Frontal cortex (tissue), 4 donors: ENCODE data around the gene ANKRD27. TPM values are rescaled to one million over a fixed set of nuclear protein-coding genes. Genes with fewer than 3 reads are reported as not detected.
"Not testable (repeated sequence)": the region's sequence is repeated elsewhere in the genome, so short reads cannot be mapped to it uniquely, and the experiment has no call there.

Experiments used
- DNase-seq, 2 donors: peaks; one replicate each; pipeline ENCODE4 v3.0.0; 2012; ENCODE audit warnings: low spot score in 2 of 2
- FAIRE-seq: peaks from 2 replicates; lab custom pipeline; 2012; peaks lifted over from hg19 to GRCh38; lab: Jason Lieb, UNC
- small RNA-seq: library from RNA; depleted of rRNA; stranded (forward); fragments of <200 nt; gene quantifications from one replicate; pipeline ENCODE3, GENCODE V24; 2014
- total RNA-seq: library from RNA; depleted of rRNA; stranded (reverse); fragments of >200 nt; gene quantifications from one replicate; pipeline ENCODE4 v1.2.3, GENCODE V29; 2014
- donor health status: control.
- donor health status: control.
- donor health status: control.

The ANKRD27 gene
- total RNA-seq, 1 donor from 2014 or later = 34.2 TPM

DNA sequence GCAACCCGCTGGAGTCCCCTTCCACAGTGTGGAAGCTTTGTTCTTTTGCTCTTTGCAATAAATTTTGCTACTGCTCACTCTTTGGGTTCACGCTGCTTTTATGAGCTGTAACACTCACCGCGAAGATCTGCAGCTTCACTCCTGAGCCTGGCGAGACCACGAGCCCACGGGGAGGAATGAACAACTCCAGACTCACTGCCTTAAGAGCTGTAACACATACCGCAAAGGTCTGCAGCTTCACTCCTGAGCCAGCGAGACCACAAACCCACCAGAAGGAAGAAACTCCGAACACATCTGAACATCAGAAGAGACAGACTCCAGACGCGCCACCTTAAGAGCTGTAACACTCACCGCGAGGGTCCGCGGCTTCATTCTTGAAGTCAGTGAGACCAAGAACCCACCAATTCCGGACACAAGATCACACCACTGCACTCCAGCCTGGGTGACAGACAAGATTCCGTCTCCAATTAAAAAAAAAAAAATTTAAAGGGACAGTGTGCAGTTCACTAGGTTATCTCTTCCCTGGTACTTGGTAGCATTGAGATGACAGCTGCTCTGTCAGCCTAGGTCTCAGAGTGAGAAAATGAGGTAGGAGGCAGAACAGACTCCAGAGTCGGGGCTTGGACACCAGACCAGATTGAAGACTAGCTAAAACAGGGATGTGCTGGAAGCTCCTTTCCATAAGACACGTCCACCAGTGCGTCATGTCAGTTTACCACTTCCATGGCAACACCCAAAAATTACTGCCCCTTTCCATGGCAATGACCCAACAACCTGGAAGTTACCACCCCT lies 102.1 kb downstream of the ANKRD27 start:
- DNase-seq, FAIRE-seq: not testable (repeated sequence)

DNA sequence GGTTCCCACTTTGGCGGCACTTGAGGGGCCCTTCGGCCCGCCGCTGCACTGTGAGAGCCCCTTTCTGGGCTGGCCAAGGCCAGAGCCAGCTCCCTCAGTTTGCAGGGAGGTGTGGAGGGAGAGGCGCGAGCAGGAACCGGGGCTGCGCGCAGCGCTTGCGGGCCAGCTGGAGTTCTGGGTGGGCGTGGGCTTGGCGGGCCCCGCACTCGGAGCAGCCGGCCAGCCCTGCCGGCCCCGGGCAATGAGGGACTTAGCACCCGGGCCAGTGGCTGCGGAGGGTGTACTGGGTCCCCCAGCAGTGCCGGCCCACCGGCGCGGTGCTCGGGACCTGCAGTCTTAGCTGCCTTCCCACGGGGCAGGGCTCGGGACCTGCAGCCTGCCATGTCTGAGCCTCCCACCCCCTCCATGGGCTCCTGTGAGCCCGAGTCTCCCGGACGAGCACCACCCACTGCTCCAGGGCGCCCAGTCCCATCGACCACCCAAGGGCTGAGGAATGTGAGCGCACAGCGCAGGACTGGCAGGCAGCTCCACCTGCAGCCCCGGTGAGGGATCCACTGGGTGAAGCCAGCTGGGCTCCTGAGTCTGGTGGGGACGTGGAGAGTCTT lies 103.4 kb downstream of the ANKRD27 start:
- DNase-seq, FAIRE-seq: not testable (repeated sequence)

DNA sequence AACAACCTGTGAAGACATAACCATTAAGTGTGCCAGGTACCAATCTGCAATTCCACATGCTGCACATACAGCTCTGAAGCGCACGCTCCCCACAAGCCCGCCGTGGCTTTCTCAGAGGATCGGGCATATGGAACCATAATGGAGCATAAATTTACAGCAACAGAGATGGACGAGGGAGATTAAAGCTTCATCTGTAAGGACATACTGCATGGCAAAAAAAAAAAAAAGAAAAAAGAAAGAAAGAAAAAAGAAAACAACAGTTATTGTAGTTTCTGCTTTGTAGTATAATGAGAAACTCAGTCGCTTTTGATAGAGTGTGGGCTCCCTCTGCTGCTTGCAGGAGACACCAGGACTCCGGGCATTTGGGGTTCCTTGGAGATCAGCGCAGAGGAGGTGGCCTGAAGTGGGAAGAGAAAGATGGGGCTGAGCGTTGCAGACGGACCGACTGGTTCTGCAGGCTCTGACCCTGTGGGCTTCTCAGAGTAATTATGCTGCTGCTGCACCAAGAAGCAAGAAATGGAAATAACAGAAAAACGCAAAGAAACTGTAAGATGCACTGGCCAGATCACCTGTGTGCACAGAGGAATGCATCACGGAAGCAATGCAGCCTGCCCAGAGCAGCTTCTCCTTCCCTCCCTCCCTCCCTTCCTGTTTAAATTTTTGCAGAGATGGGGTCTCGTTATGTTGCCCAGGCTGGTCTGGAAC lies 104.7 kb downstream of the ANKRD27 start:
- FAIRE-seq (no peak), DNase-seq (peak; percentile 54 to 58)

DNA sequence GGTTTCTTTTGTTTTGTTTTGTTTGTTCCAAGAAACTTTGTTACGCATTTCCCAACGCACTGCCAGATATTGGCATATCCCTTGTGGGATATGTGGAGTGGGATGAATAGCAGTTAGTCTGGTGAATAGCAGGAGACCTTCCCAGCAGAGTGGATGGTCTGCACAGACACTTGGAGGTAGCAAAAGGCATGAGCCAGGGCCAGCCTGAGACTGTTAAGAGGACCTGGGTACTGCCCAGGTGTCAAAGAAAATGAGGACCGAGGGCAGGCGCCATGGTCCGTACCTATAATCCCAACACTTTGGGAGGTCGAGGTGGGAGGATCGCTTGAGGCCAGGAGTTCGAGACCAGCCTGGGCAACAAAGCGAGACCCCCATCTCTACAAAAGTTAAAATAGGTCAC lies 107.5 kb downstream of the ANKRD27 start:
- FAIRE-seq = no peak
- DNase-seq = no peak

DNA sequence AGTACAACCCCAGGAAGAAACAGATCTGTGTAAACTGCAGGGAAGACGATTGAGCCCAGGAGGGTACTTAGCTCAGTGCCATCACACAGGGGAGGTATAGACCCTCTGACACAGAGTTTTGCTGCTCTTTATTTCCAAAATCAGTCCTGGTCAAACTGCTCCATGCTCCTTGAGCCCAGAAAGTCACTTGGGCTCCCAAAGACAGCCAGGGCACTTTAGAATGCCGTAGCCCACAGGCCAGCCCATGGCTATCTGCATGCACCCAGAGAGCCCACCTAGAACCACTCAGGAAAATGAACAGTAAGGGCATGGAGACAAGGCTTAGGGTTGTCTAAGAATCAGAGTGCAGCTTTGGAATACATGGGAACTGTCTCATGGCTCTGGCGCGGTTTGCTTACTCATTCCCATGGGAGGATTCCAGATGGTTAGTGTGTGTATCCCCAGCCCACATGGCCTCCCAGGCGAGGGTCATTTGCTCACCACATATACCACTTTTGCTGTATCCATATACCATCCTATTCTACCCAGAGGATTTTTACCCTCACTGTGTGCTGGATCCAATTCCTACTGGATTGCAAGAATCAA lies 108.6 kb downstream of the ANKRD27 start:
- no peak for DNase-seq
- no peak for FAIRE-seq

DNA sequence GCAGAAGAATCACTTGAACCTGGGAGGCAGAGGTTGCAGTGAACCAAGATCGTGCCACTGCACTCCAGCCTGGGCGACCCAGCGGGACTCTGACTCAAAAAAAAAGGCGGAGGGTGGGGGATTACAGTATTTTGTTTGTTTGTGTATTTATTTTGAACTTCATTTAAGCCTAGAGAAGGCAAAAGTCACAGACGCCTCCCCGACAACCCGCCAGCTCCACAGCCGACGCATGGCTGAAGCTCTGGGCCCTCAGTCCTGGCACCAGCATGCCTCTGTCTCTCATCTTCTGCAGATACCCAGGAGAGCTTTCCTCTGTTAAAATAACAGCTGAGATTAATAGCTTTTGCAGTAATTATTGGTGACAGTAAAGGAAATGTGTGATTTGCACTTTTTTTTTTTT lies 111.2 kb downstream of the ANKRD27 start:
- DNase-seq (no peak), FAIRE-seq (no peak)

DNA sequence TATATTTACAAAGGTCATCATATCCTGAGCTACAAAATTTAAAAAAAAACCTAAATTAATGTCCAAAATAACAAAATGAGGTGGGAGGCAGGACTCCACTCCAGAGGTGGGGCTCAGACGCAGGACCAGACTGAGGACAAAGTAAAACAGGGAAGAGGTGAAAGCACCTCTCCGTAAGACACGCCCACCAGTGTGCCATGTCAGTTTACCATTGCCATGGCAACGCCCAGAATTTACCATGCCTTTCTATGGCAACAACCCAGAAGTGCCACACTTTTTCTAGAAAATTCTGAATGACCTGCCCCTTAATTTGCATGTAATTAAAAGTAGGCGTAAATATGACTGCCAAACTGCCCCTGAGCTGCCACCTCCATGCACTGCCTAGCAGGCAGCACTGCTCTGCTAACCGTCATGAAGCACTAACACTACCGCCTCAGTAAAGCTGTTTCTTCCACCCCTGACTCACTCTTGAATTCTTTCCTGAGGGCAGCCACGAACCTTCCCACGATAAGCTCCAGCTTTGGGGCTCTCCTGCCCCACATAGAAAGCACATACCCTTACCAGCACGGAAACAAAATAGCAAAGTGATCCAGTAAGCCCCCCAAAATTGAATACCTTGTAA lies 116.3 kb downstream of the ANKRD27 start:
- DNase-seq (no peak), FAIRE-seq (no peak)

DNA sequence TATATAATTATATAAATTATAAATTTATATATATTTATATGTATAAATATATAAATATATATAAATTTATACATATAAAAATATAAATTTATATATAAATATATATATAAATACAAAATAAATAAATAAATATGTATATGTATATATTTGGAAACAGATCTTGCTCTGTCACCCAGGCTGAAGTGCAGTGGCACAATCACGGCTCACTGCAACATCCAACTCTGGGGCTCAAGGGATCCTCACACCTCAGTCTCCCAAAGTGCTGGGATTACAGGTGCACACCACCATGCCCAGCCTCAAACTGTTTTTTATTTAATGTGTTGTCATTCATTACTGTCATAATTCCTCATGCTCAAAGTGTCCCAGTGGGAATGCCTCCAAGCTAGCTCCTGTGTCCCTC lies 119.2 kb downstream of the ANKRD27 start:
- FAIRE-seq = no peak
- DNase-seq = no peak

DNA sequence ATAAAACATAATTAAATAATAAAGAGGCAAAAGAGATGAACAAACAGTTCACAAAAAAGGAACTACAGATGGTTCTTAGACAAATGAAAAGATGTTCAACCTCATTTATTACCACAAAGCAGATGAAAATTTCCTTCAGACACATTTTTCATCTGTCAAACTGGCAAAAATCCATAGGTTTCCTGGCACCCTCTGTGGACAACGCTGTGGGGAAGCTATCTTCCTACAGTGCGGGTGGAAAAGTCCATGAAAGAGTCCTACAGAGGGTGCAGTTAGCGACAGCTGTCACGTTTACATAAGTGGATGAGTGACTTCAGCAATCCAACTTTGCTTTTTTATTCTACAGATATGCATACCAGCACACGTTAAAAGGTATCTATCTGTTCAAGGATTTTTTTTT lies 124.3 kb downstream of the ANKRD27 start:
- FAIRE-seq (no peak), DNase-seq (no peak)

Small RNA genes lying within 50 kb of the gene (small RNA-seq; reads per million reads assigned to genes)
- gene RN7SL789P (not detected), gene SNORA68B (0.10 reads per million)

Other genes starting within 250 kb of the ANKRD27 start
- 42.4 TPM for gene PDCD5, start 94.0 kb downstream of the ANKRD27 start, total RNA-seq
- gene RGS9BP, start 668 bp upstream of the ANKRD27 start, total RNA-seq = 0.41 TPM
- 7.3 TPM for gene NUDT19, start 16.6 kb upstream of the ANKRD27 start, total RNA-seq
- 1.2 TPM for gene TDRD12, start 44.6 kb upstream of the ANKRD27 start, total RNA-seq
- gene SLC7A9, start 194.6 kb upstream of the ANKRD27 start, total RNA-seq = 1.6 TPM